Measurements from ENCODE around the gene PDILT. TPM values are rescaled to one million over a fixed set of nuclear protein-coding genes. Genes with fewer than 3 reads are reported as not detected.

Gene PDILT
- total and polyA plus RNA-seq, 12 donors: not detected

DNA sequence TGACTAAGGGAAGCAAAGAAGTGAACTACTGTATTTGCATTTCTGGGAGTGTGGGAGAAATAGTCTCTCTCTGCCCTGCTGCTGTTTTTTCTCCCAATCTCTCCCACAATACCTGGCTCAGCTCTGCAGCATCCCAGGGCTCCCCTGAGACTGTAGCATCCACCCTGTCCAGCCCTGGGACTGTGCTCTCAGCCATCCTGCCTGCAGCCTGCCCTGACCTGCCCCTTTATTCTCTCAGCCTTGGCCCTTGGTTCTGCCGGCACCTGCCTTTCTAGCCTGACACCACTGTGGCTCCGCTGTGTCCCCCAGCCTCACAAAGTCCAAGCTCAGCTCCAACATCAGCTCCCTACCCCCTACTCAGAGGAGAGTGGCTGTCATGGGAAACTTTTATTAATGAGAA lies 1.9 kb downstream of the PDILT start:
- DNase-seq: no peak
- H3K36me3 ChIP-seq (replicated peaks in 1 of 2): no peaks in the 10 kb centered on the region
- H3K4me1 ChIP-seq (replicated peaks in 1 of 2): no peaks in the 10 kb centered on the region
- TF ChIP-seq POLR2A (IDR thresholded peaks at IDR 0.05): no peak
- no peak for TF ChIP-seq CTCF (IDR thresholded peaks at IDR 0.05)
- 89 to 100% (median 92%) methylated on average over 2 of the region's 2 CpGs for WGBS, 4 donors
- H3K27me3 ChIP-seq: no peaks in the 10 kb centered on the region
- no peak overlapping the region for H3K4me3 ChIP-seq
- H3K27ac ChIP-seq: no peak overlapping the region
- H3K9me3 ChIP-seq (replicated peaks in 1 of 3): no peaks in the 10 kb centered on the region
- intact Hi-C loops (cut with DNase I): no loop called here

DNA sequence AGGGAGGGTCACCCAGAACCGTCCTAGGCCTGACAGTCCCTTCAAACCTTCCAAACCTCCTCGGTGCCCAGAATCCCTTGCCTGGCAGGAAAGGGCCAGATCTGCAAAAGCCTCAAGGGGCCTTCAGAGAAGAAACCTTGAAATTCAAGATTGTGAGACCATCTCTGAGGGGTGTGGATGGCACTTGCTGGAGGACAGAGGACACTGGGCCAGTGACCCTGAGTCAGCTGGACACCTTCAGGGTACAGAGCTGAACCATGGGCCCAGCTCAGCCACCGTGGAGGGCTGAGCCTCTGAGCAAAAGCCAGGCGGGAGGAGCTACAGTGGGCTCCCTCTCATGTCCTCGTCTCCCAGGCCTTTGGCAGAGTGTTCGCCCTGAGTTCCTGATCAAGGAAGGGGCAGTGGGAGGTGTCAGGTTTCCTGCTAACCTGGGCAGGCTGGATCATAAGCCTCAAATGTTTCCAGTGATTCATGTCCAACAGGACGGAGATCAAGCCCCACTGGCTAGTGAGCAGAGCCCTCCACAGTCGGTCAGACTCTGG lies 3.0 kb downstream of the PDILT start:
- no peak for TF ChIP-seq POLR2A (IDR thresholded peaks at IDR 0.05)
- no peak for TF ChIP-seq CTCF (IDR thresholded peaks at IDR 0.05)
- no peak for DNase-seq
- Histone ChIP-seq H3K27me3 (no peaks in the 10 kb centered on the region), H3K36me3 (replicated peaks in 1 of 2) (no peaks in the 10 kb centered on the region), H3K9me3 (replicated peaks in 1 of 3) (no peaks in the 10 kb centered on the region), H3K4me3 (no peak overlapping the region), H3K4me1 (replicated peaks in 1 of 2) (no peaks in the 10 kb centered on the region), H3K27ac (no peak overlapping the region)
- intact Hi-C loops (cut with DNase I): no loop called here
- 74 to 79% (median 76%) methylated on average over 5 to 8 of the region's 8 CpGs for whole genome bisulfite sequencing, 4 donors

- TF ChIP-seq POLR2A (IDR thresholded peaks at IDR 0.05) (no peak), CTCF (IDR thresholded peaks at IDR 0.05) (no peak)
- Histone ChIP-seq H3K4me3 (no peak overlapping the region), H3K27me3 (no peaks in the 10 kb centered on the region), H3K9me3 (replicated peaks in 1 of 3) (no peaks in the 10 kb centered on the region), H3K27ac (no peak overlapping the region), H3K4me1 (replicated peaks in 1 of 2) (no peaks in the 10 kb centered on the region), H3K36me3 (replicated peaks in 1 of 2) (no peaks in the 10 kb centered on the region)
- DNase-seq: no peak
- intact Hi-C loops (cut with DNase I): no loop called here
- 33 to 45% (median 39%) methylated on average over 2 of the region's 2 CpGs for WGBS, 4 donors
Measured at GRCh38 chr16:20401066-20401465, 3.5 kb downstream of the PDILT start.

- intact Hi-C loops (cut with DNase I): no loop called here
Measured at GRCh38 chr16:20399185-20399584, 5.4 kb downstream of the PDILT start.

More at GRCh38 chr16:20399185-20399584, 5.4 kb downstream of the PDILT start:
- H3K4me3 ChIP-seq: no peak overlapping the region
- 52 to 74% (median 68%) methylated on average over 4 to 7 of the region's 7 CpGs for WGBS, 4 donors
- TF ChIP-seq CTCF (IDR thresholded peaks at IDR 0.05) (no peak), POLR2A (IDR thresholded peaks at IDR 0.05) (no peak)
- H3K27me3 ChIP-seq: no peaks in the 10 kb centered on the region
- no peak overlapping the region for H3K27ac ChIP-seq
- H3K4me1 ChIP-seq (replicated peaks in 1 of 2): no peaks in the 10 kb centered on the region
- no peaks in the 10 kb centered on the region for H3K36me3 ChIP-seq (replicated peaks in 1 of 2)
- DNase-seq: no peak
- H3K9me3 ChIP-seq (replicated peaks in 1 of 3): no peaks in the 10 kb centered on the region

Measured in adrenal gland (tissue), 12 donors.